Suprapubic skin (tissue), 4 donors: ENCODE measurements around the gene IL6. TPM values are rescaled to one million over a fixed set of nuclear protein-coding genes. Genes with fewer than 3 reads are reported as not detected.
"Not testable (repeated sequence)": the region's sequence is repeated elsewhere in the genome, so short reads cannot be mapped to it uniquely, and the experiment has no call there.

Experiments used
- DNase-seq, 2 donors: peaks; one replicate each; pipeline ENCODE4 v3.0.0-alpha.2; 2019; ENCODE audit warnings: low spot score in 2 of 2
- H3K27ac ChIP-seq: fragments of 200-600 bp; sonication (generic); one replicate; pipeline ENCODE4 v1.5.1; 2019
- H3K27me3 ChIP-seq: fragments of 200-600 bp; sonication (generic); one replicate; pipeline ENCODE4 v1.5.1; 2019
- H3K36me3 ChIP-seq: fragments of 200-600 bp; sonication (generic); one replicate; pipeline ENCODE4 v1.5.1; 2019
- H3K4me1 ChIP-seq: fragments of 200-600 bp; sonication (generic); one replicate; pipeline ENCODE4 v1.5.1; 2019
- H3K4me3 ChIP-seq: fragments of 200-600 bp; sonication (generic); one replicate; pipeline ENCODE4 v1.5.1; 2019; ENCODE audit warnings: mild to moderate bottlenecking
- H3K9me3 ChIP-seq: fragments of 200-600 bp; sonication (generic); one replicate; pipeline ENCODE4 v1.5.1; 2019
- EP300 ChIP-seq: sonication (generic); formaldehyde crosslinking; IDR thresholded peaks from one replicate; pipeline ENCODE4 v1.6.1; 2017; ENCODE audit warnings: antibody characterized with exemption
- POLR2A ChIP-seq, 2 donors: fragments of 450-650 bp; IDR thresholded peaks; one replicate each; pipeline ENCODE4 v1.6.1; 2017; ENCODE audit warnings: antibody characterized with exemption in 2 of 2, mild to moderate bottlenecking in 2 of 2, moderate library complexity in 2 of 2
- POLR2AphosphoS5 ChIP-seq, 3 donors: sonication (generic); formaldehyde crosslinking; IDR thresholded peaks; one replicate each; pipeline ENCODE4 v1.6.1; 2017; ENCODE audit warnings: antibody characterized with exemption in 3 of 3
- WGBS: methylation state at CpG from one replicate; pipeline ENCODE4 v1.1.5; 2018; 5-methylcytosine and 5-hydroxymethylcytosine counted together
- total RNA-seq, 4 donors: library from RNA; depleted of rRNA; stranded (reverse); fragments of >200 nt; gene quantifications; one replicate each; pipeline ENCODE4 v1.1.0, GENCODE V29; 2016
- TF ChIP-seq, protein P1 (sequence below), 2 donors: fragments of 200-600 bp in 1 of 2; fragments of 450-650 bp in 1 of 2; sonication (generic) in 1 of 2; IDR thresholded peaks; one replicate each; pipeline ENCODE4 v1.5.1; 2016 to 2019; ENCODE audit warnings: antibody characterized with exemption in 2 of 2, mild to moderate bottlenecking in 1 of 2, moderate library complexity in 1 of 2

Gene IL6
- 10 to 100 TPM in 1 of 4 donors, 1 to 10 TPM in 1, under 1 TPM in 1, not detected in 1; 0.80 to 36.0 (median 6.4) TPM for total RNA-seq

DNA sequence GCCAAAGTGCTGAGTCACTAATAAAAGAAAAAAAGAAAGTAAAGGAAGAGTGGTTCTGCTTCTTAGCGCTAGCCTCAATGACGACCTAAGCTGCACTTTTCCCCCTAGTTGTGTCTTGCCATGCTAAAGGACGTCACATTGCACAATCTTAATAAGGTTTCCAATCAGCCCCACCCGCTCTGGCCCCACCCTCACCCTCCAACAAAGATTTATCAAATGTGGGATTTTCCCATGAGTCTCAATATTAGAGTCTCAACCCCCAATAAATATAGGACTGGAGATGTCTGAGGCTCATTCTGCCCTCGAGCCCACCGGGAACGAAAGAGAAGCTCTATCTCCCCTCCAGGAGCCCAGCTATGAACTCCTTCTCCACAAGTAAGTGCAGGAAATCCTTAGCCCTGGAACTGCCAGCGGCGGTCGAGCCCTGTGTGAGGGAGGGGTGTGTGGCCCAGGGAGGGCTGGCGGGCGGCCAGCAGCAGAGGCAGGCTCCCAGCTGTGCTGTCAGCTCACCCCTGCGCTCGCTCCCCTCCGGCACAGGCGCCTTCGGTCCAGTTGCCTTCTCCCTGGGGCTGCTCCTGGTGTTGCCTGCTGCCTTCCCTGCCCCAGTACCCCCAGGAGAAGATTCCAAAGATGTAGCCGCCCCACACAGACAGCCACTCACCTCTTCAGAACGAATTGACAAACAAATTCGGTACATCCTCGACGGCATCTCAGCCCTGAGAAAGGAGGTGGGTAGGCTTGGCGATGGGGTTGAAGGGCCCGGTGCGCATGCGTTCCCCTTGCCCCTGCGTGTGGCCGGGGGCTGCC, at the start of gene IL6:
Gene IL6, plus strand, starts transcription at position 294 of the 807 bp plus-strand sequence. Its CDS starts 63 bp downstream, at position 357.
- WGBS: 43% methylated on average over 13 of the region's 28 CpGs
- H3K4me1 ChIP-seq: peaks cover 46% of the 10 kb centered on the region
- H3K27me3 ChIP-seq: no peaks in the 10 kb centered on the region
- H3K27ac ChIP-seq: peak within 1 kb of the TSS; percentile 79
- H3K4me3 ChIP-seq: peak within 1 kb of the TSS; percentile 42
- no peaks in the 10 kb centered on the region for H3K36me3 ChIP-seq
- peak; percentile 85 to 89 for DNase-seq
- TF ChIP-seq POLR2AphosphoS5 (IDR thresholded peaks at IDR 0.05) (no peak), POLR2A (IDR thresholded peaks at IDR 0.05) (no peak), EP300 (no peak)
- TF ChIP-seq, protein P1, sequence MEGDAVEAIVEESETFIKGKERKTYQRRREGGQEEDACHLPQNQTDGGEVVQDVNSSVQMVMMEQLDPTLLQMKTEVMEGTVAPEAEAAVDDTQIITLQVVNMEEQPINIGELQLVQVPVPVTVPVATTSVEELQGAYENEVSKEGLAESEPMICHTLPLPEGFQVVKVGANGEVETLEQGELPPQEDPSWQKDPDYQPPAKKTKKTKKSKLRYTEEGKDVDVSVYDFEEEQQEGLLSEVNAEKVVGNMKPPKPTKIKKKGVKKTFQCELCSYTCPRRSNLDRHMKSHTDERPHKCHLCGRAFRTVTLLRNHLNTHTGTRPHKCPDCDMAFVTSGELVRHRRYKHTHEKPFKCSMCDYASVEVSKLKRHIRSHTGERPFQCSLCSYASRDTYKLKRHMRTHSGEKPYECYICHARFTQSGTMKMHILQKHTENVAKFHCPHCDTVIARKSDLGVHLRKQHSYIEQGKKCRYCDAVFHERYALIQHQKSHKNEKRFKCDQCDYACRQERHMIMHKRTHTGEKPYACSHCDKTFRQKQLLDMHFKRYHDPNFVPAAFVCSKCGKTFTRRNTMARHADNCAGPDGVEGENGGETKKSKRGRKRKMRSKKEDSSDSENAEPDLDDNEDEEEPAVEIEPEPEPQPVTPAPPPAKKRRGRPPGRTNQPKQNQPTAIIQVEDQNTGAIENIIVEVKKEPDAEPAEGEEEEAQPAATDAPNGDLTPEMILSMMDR (IDR thresholded peaks at IDR 0.05): no peak
- H3K9me3 ChIP-seq: no peaks in the 10 kb centered on the region

DNA sequence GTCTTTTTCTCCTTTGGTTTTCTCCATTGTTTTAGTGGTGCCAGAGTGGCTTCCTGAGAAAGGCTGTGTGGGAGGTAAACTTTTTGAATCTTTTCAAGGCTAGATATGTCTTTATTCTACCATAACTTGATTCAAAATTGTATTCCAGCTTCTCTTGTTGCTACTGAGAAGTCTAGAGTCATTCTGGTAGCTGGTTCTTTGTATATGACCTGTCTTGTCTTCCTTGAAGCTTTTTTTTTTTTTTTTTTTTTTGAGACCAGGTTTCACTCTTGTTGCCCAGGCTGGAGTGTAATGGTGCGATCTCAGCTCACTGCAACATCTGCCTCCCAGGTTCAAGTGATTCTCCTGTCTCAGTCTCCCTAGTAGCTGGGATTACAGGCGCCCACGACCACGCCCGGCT, 49.7 kb upstream of the IL6 start:
- not testable (repeated sequence) for H3K27ac ChIP-seq, DNase-seq, H3K36me3 ChIP-seq, H3K4me1 ChIP-seq, H3K27me3 ChIP-seq, H3K9me3 ChIP-seq, H3K4me3 ChIP-seq
- 98% methylated on average over 5 of the region's 5 CpGs for WGBS

DNA sequence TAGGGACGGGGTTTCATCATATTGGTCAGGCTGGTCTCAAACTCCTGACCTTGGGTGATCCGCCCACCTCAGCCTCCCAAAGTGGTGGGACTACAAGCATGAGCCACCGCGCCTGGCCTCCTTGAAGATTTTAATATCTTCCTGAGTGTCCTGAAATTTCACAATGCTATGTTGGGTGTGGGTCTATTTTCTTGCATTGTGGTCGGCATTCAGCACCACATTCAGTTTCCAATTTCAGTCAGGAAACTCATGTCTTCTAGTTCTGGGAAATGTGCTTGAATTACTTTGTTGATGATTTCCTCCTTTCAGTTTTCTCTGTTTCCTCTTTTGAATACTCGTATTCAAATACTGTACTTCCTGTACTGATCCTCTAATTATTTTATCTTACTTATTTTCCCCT, 49.3 kb upstream of the IL6 start:
- Histone ChIP-seq H3K4me3 (no peak overlapping the region), H3K36me3 (no peaks in the 10 kb centered on the region), H3K27me3 (peaks cover 6% of the 10 kb centered on the region), H3K9me3 (no peaks in the 10 kb centered on the region), H3K4me1 (no peaks in the 10 kb centered on the region), H3K27ac (no peak overlapping the region)
- DNase-seq: no peak
- WGBS: 83% methylated on average over 6 of the region's 6 CpGs
- no peak for TF ChIP-seq POLR2AphosphoS5 (IDR thresholded peaks at IDR 0.05)
- no peak for TF ChIP-seq EP300
- TF ChIP-seq, protein P1 (IDR thresholded peaks at IDR 0.05): no peak
- no peak for TF ChIP-seq POLR2A (IDR thresholded peaks at IDR 0.05)

DNA sequence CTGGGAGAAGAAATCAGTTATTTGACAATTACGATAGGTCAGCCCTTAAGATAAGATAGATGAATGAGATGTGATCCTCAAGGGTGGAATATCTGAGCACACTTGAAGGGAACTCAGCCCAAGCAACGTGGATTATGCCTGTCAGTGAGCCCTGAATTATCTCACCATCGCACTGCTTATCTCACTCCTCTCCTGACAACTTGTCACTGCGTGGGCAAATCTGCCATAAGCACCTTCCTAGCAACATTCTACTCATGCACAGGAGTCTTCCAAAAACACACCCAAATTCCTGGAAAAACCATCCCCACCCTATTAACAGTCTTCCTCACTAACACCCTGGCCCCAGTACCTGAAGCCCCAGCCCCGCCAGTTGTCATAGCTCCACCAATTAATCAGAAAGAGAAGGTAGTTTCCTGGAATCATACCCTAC, 46.5 kb upstream of the IL6 start:
- Histone ChIP-seq H3K9me3 (no peaks in the 10 kb centered on the region), H3K27me3 (peaks cover 6% of the 10 kb centered on the region), H3K36me3 (no peaks in the 10 kb centered on the region), H3K27ac (no peak overlapping the region), H3K4me1 (no peaks in the 10 kb centered on the region), H3K4me3 (no peak overlapping the region)
- no peak for DNase-seq
- WGBS: 42% methylated on average over 5 of the region's 5 CpGs
- TF ChIP-seq POLR2A (IDR thresholded peaks at IDR 0.05) (no peak), EP300 (no peak), POLR2AphosphoS5 (IDR thresholded peaks at IDR 0.05) (no peak)
- TF ChIP-seq, protein P1 (IDR thresholded peaks at IDR 0.05): no peak

DNA sequence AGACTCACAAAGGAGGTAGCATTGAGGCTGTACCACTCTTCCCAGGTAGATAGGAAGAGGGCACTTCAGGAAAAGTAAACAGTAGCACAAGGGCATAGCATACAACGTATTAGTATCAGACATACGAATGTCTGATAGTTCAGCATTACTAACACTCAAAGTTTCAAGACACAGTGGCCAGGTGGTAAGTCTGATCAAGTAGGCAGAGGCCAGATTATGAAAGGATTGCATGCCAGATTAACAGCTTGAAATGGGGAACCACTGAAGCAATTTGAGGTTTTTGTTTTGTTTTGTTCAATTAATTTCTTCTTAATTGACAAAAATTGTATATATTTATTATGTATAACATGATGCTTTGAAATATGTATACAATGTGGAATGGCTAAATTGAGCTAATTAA, 45.7 kb upstream of the IL6 start:
- no peaks in the 10 kb centered on the region for H3K36me3 ChIP-seq
- no peaks in the 10 kb centered on the region for H3K9me3 ChIP-seq
- H3K27ac ChIP-seq: no peak overlapping the region
- no peak for DNase-seq
- no peak overlapping the region for H3K4me3 ChIP-seq
- no peaks in the 10 kb centered on the region for H3K4me1 ChIP-seq
- WGBS: 79% methylated on average over 2 of the region's 2 CpGs
- H3K27me3 ChIP-seq: peaks cover 6% of the 10 kb centered on the region
- no peak for TF ChIP-seq EP300
- no peak for TF ChIP-seq POLR2A (IDR thresholded peaks at IDR 0.05)
- TF ChIP-seq, protein P1 (IDR thresholded peaks at IDR 0.05): no peak
- no peak for TF ChIP-seq POLR2AphosphoS5 (IDR thresholded peaks at IDR 0.05)
